SU-DHL-6 (cell line): Measurements from ENCODE around the gene SYS1.

ENCODE experiments used
- EZH2phosphoT487 ChIP-seq: fragments of 200-600 bp; sonication (generic), shearing (Covaris generic); conservative IDR thresholded peaks from 2 replicates; pipeline ENCODE4 v1.6.1; 2018; ENCODE audit warnings: mild to moderate bottlenecking, antibody characterized with exemption, low read length, moderate library complexity, mixed read lengths
- TF ChIP-seq, protein P1 (sequence below): fragments of 200-600 bp; sonication (generic); IDR thresholded peaks from one replicate; pipeline ENCODE4 v1.5.1; 2017; ENCODE audit warnings: antibody characterized with exemption, mild to moderate bottlenecking, low read length, moderate library complexity; ENCODE audit not compliant: insufficient read depth, poor library complexity, severe bottlenecking

DNA sequence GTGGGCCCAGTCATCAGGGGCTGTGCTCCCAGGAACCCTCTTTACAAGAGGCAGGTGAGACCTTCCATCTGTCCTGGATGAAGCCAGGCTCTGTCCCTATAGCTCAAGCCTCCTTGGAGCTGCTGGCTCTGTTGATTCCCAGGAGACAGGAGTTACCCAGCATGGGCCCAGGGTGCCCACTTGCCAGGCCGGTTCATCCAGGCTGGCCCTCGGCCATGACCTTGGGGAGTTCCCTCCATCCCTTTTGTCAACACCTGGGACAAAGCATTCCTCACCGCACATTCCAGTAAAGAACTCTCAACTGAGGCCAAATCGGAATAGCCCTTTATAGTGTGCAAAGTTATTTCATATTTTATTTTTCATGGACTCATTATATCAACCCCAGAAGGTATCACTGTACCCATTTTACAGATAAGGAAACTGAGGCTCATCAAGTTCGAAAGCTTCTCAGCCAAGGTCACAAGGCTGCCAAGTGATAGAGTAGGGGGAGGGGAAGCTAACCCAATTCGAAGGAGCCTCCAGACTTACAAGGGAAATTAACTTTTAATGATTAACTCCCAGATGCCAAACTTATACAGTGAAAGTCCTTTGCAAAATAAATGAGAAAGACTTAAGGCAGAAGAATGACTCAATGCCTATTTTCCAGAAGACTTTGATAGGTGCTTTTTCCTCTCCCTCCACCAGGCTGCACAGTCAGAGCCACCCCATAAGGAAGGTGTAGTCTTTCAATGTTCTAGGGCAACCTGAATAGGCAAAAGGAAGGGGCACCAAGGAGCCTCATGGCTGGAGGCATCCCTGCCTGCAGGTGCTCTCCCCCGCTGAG, 33.2 kb upstream of the SYS1 start:
- TF ChIP-seq, protein P1, sequence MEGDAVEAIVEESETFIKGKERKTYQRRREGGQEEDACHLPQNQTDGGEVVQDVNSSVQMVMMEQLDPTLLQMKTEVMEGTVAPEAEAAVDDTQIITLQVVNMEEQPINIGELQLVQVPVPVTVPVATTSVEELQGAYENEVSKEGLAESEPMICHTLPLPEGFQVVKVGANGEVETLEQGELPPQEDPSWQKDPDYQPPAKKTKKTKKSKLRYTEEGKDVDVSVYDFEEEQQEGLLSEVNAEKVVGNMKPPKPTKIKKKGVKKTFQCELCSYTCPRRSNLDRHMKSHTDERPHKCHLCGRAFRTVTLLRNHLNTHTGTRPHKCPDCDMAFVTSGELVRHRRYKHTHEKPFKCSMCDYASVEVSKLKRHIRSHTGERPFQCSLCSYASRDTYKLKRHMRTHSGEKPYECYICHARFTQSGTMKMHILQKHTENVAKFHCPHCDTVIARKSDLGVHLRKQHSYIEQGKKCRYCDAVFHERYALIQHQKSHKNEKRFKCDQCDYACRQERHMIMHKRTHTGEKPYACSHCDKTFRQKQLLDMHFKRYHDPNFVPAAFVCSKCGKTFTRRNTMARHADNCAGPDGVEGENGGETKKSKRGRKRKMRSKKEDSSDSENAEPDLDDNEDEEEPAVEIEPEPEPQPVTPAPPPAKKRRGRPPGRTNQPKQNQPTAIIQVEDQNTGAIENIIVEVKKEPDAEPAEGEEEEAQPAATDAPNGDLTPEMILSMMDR: no peak
- no peak for TF ChIP-seq EZH2phosphoT487
